HEK293 (cell line): ENCODE results near the gene ELL.

Experiments used
- CTCF ChIA-PET: fragments of 350-600 bp; formaldehyde crosslinking; extraction: SDS; loops from one replicate; lab custom pipeline; 2021; ENCODE audit warnings: antibody characterized with exemption; lab: Yijun Ruan, JAX
- POLR2A ChIA-PET: fragments of 300-600 bp; formaldehyde crosslinking; extraction: SDS; loops from one replicate; lab custom pipeline; 2020; ENCODE audit warnings: antibody characterized with exemption, inconsistent platforms; lab: Yijun Ruan, JAX
- H3K27ac ChIP-seq: fragments of 200-500 bp; sonication (Bioruptor generic); 2 replicates; pipeline ENCODE4 v1.5.1; 2014; ENCODE audit warnings: low read depth, low read length, control low read depth, inconsistent platforms; ENCODE audit errors: extremely low read depth
- H3K36me3 ChIP-seq, 2 experiments: fragments of 200-500 bp in 1 of 2; sonication (Bioruptor generic) in 1 of 2; 1 replicate in 1 of 2; 2 replicates in 1 of 2; pipeline ENCODE4 v1.5.1; 2014 to 2017; ENCODE audit warnings: inconsistent platforms in 2 of 2, low read length in 2 of 2; ENCODE audit not compliant: control insufficient read depth in 2 of 2, insufficient read depth in 1 of 2
- H3K4me1 ChIP-seq: fragments of 200-500 bp; sonication (Bioruptor generic); 2 replicates; pipeline ENCODE4 v1.5.1; 2014; ENCODE audit warnings: mild to moderate bottlenecking, low read length, inconsistent platforms; ENCODE audit not compliant: control insufficient read depth, insufficient read depth
- H3K4me3 ChIP-seq: 2 replicates; pipeline ENCODE4 v1.5.1; 2011; ENCODE audit warnings: low read depth, mild to moderate bottlenecking, control low read depth, low read length, moderate library complexity
- H3K9me3 ChIP-seq: fragments of 200-500 bp; sonication (Bioruptor generic); 2 replicates; pipeline ENCODE4 v1.5.1; 2014; ENCODE audit warnings: low read depth, low read length, inconsistent platforms; ENCODE audit not compliant: control insufficient read depth, insufficient read depth
- HOXD13 ChIP-seq: sonication (generic); formaldehyde crosslinking; IDR thresholded peaks from 2 replicates; pipeline ENCODE4 v1.8.0; 2022; ENCODE audit warnings: missing genetic modification reagents, borderline replicate concordance
- KLF1 ChIP-seq: fragments of 450-650 bp; formaldehyde crosslinking; IDR thresholded peaks from 2 replicates; pipeline ENCODE4 v1.5.1; 2016; ENCODE audit warnings: missing biosample characterization, missing genetic modification characterization
- KLF16 ChIP-seq: fragments of 450-650 bp; formaldehyde crosslinking; IDR thresholded peaks from 2 replicates; pipeline ENCODE4 v1.5.1; 2017; ENCODE audit warnings: missing biosample characterization, missing genetic modification characterization
- SP3 ChIP-seq: fragments of 450-650 bp; formaldehyde crosslinking; IDR thresholded peaks from 2 replicates; pipeline ENCODE4 v1.5.1; 2016; ENCODE audit warnings: missing biosample characterization, missing genetic modification characterization
- TCF7L2 ChIP-seq: IDR thresholded peaks from 2 replicates; pipeline ENCODE4 v1.6.1; 2011; ENCODE audit warnings: low read depth, mild to moderate bottlenecking, inconsistent platforms, low read length, moderate library complexity, borderline replicate concordance
- ZBTB21 ChIP-seq: fragments of 450-650 bp; formaldehyde crosslinking; IDR thresholded peaks from 2 replicates; pipeline ENCODE4 v1.5.1; 2017; ENCODE audit warnings: missing biosample characterization, missing genetic modification characterization
- ZBTB8A ChIP-seq: fragments of 450-650 bp; formaldehyde crosslinking; IDR thresholded peaks from 2 replicates; pipeline ENCODE4 v1.5.1; 2016; ENCODE audit warnings: missing biosample characterization, missing genetic modification characterization
- ZNF112 ChIP-seq: fragments of 450-650 bp; formaldehyde crosslinking; IDR thresholded peaks from 2 replicates; pipeline ENCODE4 v1.5.0; 2017; ENCODE audit warnings: missing biosample characterization, missing genetic modification characterization
- ZNF121 ChIP-seq: fragments of 450-650 bp; formaldehyde crosslinking; IDR thresholded peaks from 2 replicates; pipeline ENCODE4 v1.5.1; 2016; ENCODE audit warnings: missing biosample characterization, missing genetic modification characterization
- ZNF146 ChIP-seq: fragments of 450-650 bp; formaldehyde crosslinking; IDR thresholded peaks from 2 replicates; pipeline ENCODE4 v1.5.1; 2016; ENCODE audit warnings: missing biosample characterization, missing genetic modification characterization
- ZNF155 ChIP-seq: fragments of 450-650 bp; formaldehyde crosslinking; IDR thresholded peaks from 2 replicates; pipeline ENCODE4 v1.5.1; 2016; ENCODE audit warnings: missing biosample characterization, missing genetic modification characterization
- ZNF23 ChIP-seq: fragments of 450-650 bp; formaldehyde crosslinking; IDR thresholded peaks from 2 replicates; pipeline ENCODE4 v1.5.1; 2016; ENCODE audit warnings: missing biosample characterization, missing genetic modification characterization, borderline replicate concordance
- ZNF239 ChIP-seq: fragments of 450-650 bp; formaldehyde crosslinking; IDR thresholded peaks from 2 replicates; pipeline ENCODE4 v1.5.1; 2016; ENCODE audit warnings: missing biosample characterization, missing genetic modification characterization
- ZNF248 ChIP-seq: fragments of 450-650 bp; formaldehyde crosslinking; IDR thresholded peaks from 2 replicates; pipeline ENCODE4 v1.5.1; 2017; ENCODE audit warnings: missing biosample characterization, missing genetic modification characterization
- ZNF350 ChIP-seq: fragments of 450-650 bp; formaldehyde crosslinking; IDR thresholded peaks from 2 replicates; pipeline ENCODE4 v1.5.0; 2017; ENCODE audit warnings: missing biosample characterization, mild to moderate bottlenecking, missing genetic modification characterization
- ZNF391 ChIP-seq: fragments of 450-650 bp; formaldehyde crosslinking; IDR thresholded peaks from 2 replicates; pipeline ENCODE4 v1.5.1; 2016; ENCODE audit warnings: low read depth, missing biosample characterization, missing genetic modification characterization, borderline replicate concordance
- ZNF561 ChIP-seq: fragments of 450-650 bp; IDR thresholded peaks from 2 replicates; pipeline ENCODE4 v1.5.1; 2018; ENCODE audit warnings: missing biosample characterization, missing genetic modification characterization, borderline replicate concordance
- ZNF610 ChIP-seq: fragments of 450-650 bp; formaldehyde crosslinking; IDR thresholded peaks from 2 replicates; pipeline ENCODE4 v1.5.1; 2016; ENCODE audit warnings: missing biosample characterization, missing genetic modification characterization, borderline replicate concordance
- ZSCAN23 ChIP-seq: fragments of 450-650 bp; formaldehyde crosslinking; IDR thresholded peaks from 2 replicates; pipeline ENCODE4 v1.5.1; 2016; ENCODE audit warnings: missing biosample characterization, missing genetic modification characterization
- TF ChIP-seq, protein P1 (sequence below): fragments of 450-650 bp; formaldehyde crosslinking; IDR thresholded peaks from 2 replicates; pipeline ENCODE4 v1.5.1; 2016; ENCODE audit warnings: missing biosample characterization, missing genetic modification characterization
- TF ChIP-seq, protein P2 (sequence below): fragments of 450-650 bp; formaldehyde crosslinking; IDR thresholded peaks from 2 replicates; pipeline ENCODE4 v1.5.1; 2016; ENCODE audit warnings: missing biosample characterization, missing genetic modification characterization
- TF ChIP-seq, protein P3 (sequence below): sonication (generic); formaldehyde crosslinking; IDR thresholded peaks from 2 replicates; pipeline ENCODE4 v1.8.1; 2022; ENCODE audit warnings: mild to moderate bottlenecking, moderate library complexity, missing genetic modification reagents
- TF ChIP-seq, protein P4 (sequence below): fragments of 450-650 bp; formaldehyde crosslinking; IDR thresholded peaks from 2 replicates; pipeline ENCODE4 v1.5.1; 2016; ENCODE audit warnings: missing biosample characterization, missing genetic modification characterization
- TF ChIP-seq, protein P5 (sequence below): fragments of 450-650 bp; formaldehyde crosslinking; IDR thresholded peaks from 2 replicates; pipeline ENCODE4 v1.5.1; 2016; ENCODE audit warnings: missing biosample characterization, missing genetic modification characterization, borderline replicate concordance
- TF ChIP-seq, protein P6 (sequence below): fragments of 450-650 bp; formaldehyde crosslinking; conservative IDR thresholded peaks from 2 replicates; pipeline ENCODE4 v1.5.1; 2016; ENCODE audit warnings: low read depth, missing biosample characterization, missing genetic modification characterization

The ELL gene

DNA sequence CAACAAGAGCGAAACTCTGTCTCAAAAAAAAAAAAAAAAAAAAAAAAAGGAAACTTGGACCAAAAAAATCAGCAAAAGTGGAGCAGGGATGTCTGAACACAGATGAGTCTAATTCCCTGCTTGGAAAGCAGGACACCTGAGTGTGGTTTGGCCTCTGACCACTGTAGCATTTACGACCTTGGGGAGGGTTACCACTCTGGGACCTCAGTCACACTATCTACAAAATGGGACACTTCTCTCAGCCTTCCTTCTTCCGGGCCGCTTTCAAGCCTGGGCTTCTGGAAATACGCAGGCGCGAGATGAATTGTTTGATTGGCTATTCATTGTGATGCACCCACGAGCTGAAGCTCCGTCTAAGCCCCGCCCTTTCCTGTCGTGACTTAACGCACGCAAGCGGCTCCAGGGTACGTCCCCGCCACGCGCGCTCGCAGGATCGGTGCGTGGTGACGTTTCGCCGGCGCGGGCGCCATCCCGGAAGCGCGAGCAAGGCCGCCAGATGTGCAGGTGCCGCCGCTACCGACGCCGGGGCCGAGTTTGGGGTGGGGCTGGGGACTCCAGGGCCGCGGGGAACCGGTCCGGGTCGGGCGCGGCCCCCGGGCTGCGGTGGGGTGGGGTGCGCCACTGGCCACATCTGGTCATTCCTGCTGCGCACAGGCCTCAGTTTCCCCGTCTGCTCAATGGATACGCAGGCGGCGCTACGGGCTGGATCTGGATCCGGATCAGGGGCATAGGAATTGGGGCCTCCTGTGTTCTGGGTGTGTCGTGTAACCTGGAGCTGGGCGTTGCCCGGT, 35.7 kb upstream of the ELL start, which contains the start of gene KXD1:
TSS of gene KXD1 (plus strand) at position 460 of the 791 bp plus-strand sequence. CDS start 4,187 bp downstream, outside the sequence.
- no peaks in the 10 kb centered on the region for H3K4me1 ChIP-seq
- no peaks in the 10 kb centered on the region for H3K9me3 ChIP-seq
- POLR2A ChIA-PET: interaction anchor here (0.5 to 4.9 kb wide), 18 partner anchors 10 to 623 kb away, joined by 3 to 62 read pairs (median 5); partner anchors contain the start of genes ELL, REX1BD and UBA52
- peak within 1 kb of the TSS; percentile 81 for H3K4me3 ChIP-seq
- peak within 1 kb of the TSS; percentile 51; the same call in 1 of the 2 replicates for H3K27ac ChIP-seq
- CTCF ChIA-PET: interaction anchor here (0.6 to 2.2 kb wide), 3 partner anchors 51 to 96 kb away, joined by 3 to 9 read pairs (median 4); no protein-coding TSS in a partner anchor
- peaks cover 0 to 15% of the 10 kb centered on the region in 2 experiments; a peak in 2 of 3 replicates for H3K36me3 ChIP-seq
- peak; percentile 19; the same call in 1 of the 2 replicates for TF ChIP-seq KLF16 (tag by site-specific recombination)
- TF ChIP-seq ZNF112: no peak
- peak; percentile 87 for TF ChIP-seq ZNF561
- TF ChIP-seq TCF7L2: no peak
- TF ChIP-seq ZNF146 (tag by site-specific recombination): peak; percentile 15; the same call in 1 of the 2 replicates
- TF ChIP-seq ZNF610 (tag by site-specific recombination): no peak
- no peak for TF ChIP-seq ZNF155
- no peak for TF ChIP-seq ZNF23 (tag by site-specific recombination)
- TF ChIP-seq, protein P1, sequence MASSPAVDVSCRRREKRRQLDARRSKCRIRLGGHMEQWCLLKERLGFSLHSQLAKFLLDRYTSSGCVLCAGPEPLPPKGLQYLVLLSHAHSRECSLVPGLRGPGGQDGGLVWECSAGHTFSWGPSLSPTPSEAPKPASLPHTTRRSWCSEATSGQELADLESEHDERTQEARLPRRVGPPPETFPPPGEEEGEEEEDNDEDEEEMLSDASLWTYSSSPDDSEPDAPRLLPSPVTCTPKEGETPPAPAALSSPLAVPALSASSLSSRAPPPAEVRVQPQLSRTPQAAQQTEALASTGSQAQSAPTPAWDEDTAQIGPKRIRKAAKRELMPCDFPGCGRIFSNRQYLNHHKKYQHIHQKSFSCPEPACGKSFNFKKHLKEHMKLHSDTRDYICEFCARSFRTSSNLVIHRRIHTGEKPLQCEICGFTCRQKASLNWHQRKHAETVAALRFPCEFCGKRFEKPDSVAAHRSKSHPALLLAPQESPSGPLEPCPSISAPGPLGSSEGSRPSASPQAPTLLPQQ (tag by site-specific recombination): peak; percentile 59; the same call in 1 of the 2 replicates
- TF ChIP-seq ZSCAN23 (tag by site-specific recombination): 0 out of 2 replicates have a peak, but pooled peaks have one; percentile 34
- 0 out of 2 replicates have a peak, but pooled peaks have one; percentile 64 for TF ChIP-seq KLF1 (tag by site-specific recombination)
- TF ChIP-seq, protein P2, sequence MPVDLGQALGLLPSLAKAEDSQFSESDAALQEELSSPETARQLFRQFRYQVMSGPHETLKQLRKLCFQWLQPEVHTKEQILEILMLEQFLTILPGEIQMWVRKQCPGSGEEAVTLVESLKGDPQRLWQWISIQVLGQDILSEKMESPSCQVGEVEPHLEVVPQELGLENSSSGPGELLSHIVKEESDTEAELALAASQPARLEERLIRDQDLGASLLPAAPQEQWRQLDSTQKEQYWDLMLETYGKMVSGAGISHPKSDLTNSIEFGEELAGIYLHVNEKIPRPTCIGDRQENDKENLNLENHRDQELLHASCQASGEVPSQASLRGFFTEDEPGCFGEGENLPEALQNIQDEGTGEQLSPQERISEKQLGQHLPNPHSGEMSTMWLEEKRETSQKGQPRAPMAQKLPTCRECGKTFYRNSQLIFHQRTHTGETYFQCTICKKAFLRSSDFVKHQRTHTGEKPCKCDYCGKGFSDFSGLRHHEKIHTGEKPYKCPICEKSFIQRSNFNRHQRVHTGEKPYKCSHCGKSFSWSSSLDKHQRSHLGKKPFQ (tag by site-specific recombination): 0 out of 2 replicates have a peak, but pooled peaks have one; percentile 35
- TF ChIP-seq, protein P3, sequence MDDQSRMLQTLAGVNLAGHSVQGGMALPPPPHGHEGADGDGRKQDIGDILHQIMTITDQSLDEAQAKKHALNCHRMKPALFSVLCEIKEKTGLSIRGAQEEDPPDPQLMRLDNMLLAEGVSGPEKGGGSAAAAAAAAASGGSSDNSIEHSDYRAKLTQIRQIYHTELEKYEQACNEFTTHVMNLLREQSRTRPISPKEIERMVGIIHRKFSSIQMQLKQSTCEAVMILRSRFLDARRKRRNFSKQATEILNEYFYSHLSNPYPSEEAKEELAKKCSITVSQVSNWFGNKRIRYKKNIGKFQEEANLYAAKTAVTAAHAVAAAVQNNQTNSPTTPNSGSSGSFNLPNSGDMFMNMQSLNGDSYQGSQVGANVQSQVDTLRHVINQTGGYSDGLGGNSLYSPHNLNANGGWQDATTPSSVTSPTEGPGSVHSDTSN (CRISPR knock-in tag): peak; percentile 72; the same call in 1 of the 2 replicates
- TF ChIP-seq ZBTB21 (tag by site-specific recombination): 0 out of 2 replicates have a peak, but pooled peaks have one; percentile 43
- peak; percentile 69; the same call in 1 of the 2 replicates for TF ChIP-seq ZNF121
- TF ChIP-seq, protein P4, sequence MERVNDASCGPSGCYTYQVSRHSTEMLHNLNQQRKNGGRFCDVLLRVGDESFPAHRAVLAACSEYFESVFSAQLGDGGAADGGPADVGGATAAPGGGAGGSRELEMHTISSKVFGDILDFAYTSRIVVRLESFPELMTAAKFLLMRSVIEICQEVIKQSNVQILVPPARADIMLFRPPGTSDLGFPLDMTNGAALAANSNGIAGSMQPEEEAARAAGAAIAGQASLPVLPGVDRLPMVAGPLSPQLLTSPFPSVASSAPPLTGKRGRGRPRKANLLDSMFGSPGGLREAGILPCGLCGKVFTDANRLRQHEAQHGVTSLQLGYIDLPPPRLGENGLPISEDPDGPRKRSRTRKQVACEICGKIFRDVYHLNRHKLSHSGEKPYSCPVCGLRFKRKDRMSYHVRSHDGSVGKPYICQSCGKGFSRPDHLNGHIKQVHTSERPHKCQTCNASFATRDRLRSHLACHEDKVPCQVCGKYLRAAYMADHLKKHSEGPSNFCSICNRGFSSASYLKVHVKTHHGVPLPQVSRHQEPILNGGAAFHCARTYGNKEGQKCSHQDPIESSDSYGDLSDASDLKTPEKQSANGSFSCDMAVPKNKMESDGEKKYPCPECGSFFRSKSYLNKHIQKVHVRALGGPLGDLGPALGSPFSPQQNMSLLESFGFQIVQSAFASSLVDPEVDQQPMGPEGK: peak; percentile 19; the same call in 1 of the 2 replicates
- TF ChIP-seq ZNF239: peak; percentile 80; the same call in 1 of the 2 replicates
- 0 out of 2 replicates have a peak, but pooled peaks have one; percentile 25 for TF ChIP-seq ZNF391 (tag by site-specific recombination)
- peak; percentile 61 for TF ChIP-seq ZBTB8A (tag by site-specific recombination)
- no peak for TF ChIP-seq ZNF248 (tag by site-specific recombination)
- TF ChIP-seq ZNF350 (tag by site-specific recombination): no peak
- peak; percentile 62 for TF ChIP-seq SP3 (tag by site-specific recombination)
- TF ChIP-seq HOXD13 (CRISPR knock-in tag): no peak
- TF ChIP-seq, protein P5, sequence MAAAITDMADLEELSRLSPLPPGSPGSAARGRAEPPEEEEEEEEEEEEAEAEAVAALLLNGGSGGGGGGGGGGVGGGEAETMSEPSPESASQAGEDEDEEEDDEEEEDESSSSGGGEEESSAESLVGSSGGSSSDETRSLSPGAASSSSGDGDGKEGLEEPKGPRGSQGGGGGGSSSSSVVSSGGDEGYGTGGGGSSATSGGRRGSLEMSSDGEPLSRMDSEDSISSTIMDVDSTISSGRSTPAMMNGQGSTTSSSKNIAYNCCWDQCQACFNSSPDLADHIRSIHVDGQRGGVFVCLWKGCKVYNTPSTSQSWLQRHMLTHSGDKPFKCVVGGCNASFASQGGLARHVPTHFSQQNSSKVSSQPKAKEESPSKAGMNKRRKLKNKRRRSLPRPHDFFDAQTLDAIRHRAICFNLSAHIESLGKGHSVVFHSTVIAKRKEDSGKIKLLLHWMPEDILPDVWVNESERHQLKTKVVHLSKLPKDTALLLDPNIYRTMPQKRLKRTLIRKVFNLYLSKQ (tag by site-specific recombination): no peak
- TF ChIP-seq, protein P6, sequence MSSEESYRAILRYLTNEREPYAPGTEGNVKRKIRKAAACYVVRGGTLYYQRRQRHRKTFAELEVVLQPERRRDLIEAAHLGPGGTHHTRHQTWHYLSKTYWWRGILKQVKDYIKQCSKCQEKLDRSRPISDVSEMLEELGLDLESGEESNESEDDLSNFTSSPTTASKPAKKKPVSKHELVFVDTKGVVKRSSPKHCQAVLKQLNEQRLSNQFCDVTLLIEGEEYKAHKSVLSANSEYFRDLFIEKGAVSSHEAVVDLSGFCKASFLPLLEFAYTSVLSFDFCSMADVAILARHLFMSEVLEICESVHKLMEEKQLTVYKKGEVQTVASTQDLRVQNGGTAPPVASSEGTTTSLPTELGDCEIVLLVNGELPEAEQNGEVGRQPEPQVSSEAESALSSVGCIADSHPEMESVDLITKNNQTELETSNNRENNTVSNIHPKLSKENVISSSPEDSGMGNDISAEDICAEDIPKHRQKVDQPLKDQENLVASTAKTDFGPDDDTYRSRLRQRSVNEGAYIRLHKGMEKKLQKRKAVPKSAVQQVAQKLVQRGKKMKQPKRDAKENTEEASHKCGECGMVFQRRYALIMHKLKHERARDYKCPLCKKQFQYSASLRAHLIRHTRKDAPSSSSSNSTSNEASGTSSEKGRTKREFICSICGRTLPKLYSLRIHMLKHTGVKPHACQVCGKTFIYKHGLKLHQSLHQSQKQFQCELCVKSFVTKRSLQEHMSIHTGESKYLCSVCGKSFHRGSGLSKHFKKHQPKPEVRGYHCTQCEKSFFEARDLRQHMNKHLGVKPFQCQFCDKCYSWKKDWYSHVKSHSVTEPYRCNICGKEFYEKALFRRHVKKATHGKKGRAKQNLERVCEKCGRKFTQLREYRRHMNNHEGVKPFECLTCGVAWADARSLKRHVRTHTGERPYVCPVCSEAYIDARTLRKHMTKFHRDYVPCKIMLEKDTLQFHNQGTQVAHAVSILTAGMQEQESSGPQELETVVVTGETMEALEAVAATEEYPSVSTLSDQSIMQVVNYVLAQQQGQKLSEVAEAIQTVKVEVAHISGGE (tag by site-specific recombination): peak; percentile 52; the same call in 1 of the 2 replicates
